ENCODE data around the gene ZNHIT2.

The ZNHIT2 gene

DNA sequence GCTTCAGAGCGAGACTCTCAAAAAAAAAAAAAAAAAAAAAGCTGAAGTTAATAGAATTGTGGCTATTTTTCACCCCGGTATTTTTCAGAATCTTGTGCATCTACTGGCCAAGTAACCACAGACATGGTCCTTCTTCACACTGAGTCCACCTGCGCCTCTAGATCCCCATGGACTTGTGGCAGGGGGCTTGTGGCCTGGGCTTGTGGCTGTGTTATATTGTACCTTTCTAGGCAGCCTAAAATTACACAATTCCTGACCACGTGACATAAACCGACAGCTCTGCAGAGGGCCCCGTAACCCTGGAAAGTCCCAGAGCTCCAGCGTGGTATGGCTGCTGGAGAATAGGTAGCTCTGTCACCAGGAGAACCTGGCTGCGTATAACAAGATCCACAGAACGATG lies 48.3 kb downstream of the ZNHIT2 start:
- no peak for DNase-seq (ENCODE audit: low spot score)
- in situ Hi-C loops (cut with MboI; ENCODE audit: low sequenced_read_pairs, unreplicated experiment), result no loop called here
- TF ChIP-seq, protein P1, sequence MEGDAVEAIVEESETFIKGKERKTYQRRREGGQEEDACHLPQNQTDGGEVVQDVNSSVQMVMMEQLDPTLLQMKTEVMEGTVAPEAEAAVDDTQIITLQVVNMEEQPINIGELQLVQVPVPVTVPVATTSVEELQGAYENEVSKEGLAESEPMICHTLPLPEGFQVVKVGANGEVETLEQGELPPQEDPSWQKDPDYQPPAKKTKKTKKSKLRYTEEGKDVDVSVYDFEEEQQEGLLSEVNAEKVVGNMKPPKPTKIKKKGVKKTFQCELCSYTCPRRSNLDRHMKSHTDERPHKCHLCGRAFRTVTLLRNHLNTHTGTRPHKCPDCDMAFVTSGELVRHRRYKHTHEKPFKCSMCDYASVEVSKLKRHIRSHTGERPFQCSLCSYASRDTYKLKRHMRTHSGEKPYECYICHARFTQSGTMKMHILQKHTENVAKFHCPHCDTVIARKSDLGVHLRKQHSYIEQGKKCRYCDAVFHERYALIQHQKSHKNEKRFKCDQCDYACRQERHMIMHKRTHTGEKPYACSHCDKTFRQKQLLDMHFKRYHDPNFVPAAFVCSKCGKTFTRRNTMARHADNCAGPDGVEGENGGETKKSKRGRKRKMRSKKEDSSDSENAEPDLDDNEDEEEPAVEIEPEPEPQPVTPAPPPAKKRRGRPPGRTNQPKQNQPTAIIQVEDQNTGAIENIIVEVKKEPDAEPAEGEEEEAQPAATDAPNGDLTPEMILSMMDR (IDR thresholded peaks at IDR 0.05; ENCODE audit: borderline replicate concordance, control extremely low read depth, extremely low read depth, insufficient read depth, missing control alignments), result no peak

- in situ Hi-C loops (cut with MboI; ENCODE audit: low sequenced_read_pairs, unreplicated experiment), result no loop called here
- TF ChIP-seq, protein P1 (IDR thresholded peaks at IDR 0.05; ENCODE audit: borderline replicate concordance, control extremely low read depth, extremely low read depth, insufficient read depth, missing control alignments), result no peak
Measured at GRCh38 chr11:65067446-65067845, 50.1 kb downstream of the ZNHIT2 start.

GRCh38 chr11:65066805-65067291 lies 50.7 kb downstream of the ZNHIT2 start:
- in situ Hi-C loops (cut with MboI; ENCODE audit: low sequenced_read_pairs, unreplicated experiment), result no loop called here
- TF ChIP-seq, protein P1 (IDR thresholded peaks at IDR 0.05; ENCODE audit: borderline replicate concordance, control extremely low read depth, extremely low read depth, insufficient read depth, missing control alignments), result no peak
- DNase-seq (ENCODE audit: low spot score), result no peak

More at GRCh38 chr11:65067446-65067845, 50.1 kb downstream of the ZNHIT2 start:
- DNase-seq (ENCODE audit: low spot score), result peak; percentile 76
